ENCODE results near the gene PLEKHM2. TPM values are rescaled to one million over a fixed set of nuclear protein-coding genes. Genes with fewer than 3 reads are reported as not detected.

PLEKHM2 gene
- total RNA-seq, 1 donor from 2014 or later: 80.3 TPM

DNA sequence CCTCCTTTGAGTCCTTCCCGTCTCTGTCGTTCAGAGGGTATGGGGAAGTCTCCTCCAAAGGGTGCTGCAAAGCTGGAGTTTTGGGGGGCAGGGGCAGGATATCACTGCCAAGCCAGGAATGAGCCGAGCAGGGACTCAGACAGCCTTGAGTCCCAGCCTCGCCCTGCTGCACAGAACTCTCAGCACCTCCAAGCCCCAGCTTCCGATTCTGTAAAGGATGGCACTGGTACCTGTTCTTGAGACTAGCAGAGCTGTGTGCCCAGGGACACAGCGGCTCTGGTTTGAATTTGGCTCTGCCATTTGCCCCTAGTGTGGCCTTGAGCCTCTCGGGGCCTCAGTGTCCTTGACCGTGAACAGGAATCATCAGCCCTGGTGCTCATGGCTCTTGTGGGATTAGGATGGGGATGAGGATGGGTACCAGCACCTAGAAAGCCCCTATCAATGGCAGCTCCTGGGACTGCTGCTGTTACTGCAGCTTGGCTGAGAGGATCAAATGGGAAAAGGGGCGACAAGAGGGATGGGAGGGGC, 73.0 kb downstream of the PLEKHM2 start:
- DNase-seq (ENCODE audit: low read depth): no peak

GRCh38 chr1:15757575-15758342, 73.6 kb downstream of the PLEKHM2 start:
- DNase-seq (ENCODE audit: low read depth): peak; percentile 75

DNA sequence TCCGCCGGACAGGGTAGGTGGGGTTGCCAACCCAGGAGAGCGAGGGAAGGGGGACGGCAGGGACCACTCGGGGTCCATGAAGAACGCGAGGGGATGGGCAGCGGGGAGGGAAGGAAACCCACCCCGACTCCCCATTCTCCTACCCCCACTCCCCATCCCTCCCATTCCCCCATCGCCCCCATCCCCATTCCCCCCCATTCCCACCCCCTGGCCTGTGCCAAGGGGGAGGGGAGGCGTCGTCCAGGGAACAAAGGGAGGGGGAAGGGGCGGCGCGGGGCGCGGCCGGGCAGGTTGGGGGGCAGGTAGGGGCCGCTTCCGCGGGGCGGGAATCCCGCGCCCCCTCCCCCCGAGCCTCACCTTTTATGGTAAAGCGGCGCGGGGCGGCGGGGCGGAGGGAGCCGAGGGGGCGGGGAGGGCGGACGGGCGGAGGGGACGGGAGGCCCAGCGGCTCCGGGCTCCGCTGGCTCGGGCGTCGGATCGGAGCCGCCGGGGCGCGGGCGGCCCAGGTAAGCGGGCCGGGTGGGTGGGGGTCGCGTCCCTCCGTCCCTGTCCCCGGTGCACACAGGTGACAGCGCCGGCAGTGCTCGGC, 74.3 kb downstream of the PLEKHM2 start, which contains the start of gene FBLIM1:
TSS of gene FBLIM1 (plus strand) at position 453 of the 589 bp plus-strand sequence. CDS start 6,189 bp downstream, outside the sequence.
- DNase-seq (ENCODE audit: low read depth): no peak

- peak; percentile 84 for DNase-seq (ENCODE audit: low read depth)
Measured at GRCh38 chr1:15758953-15759661, 75.0 kb downstream of the PLEKHM2 start.

DNA sequence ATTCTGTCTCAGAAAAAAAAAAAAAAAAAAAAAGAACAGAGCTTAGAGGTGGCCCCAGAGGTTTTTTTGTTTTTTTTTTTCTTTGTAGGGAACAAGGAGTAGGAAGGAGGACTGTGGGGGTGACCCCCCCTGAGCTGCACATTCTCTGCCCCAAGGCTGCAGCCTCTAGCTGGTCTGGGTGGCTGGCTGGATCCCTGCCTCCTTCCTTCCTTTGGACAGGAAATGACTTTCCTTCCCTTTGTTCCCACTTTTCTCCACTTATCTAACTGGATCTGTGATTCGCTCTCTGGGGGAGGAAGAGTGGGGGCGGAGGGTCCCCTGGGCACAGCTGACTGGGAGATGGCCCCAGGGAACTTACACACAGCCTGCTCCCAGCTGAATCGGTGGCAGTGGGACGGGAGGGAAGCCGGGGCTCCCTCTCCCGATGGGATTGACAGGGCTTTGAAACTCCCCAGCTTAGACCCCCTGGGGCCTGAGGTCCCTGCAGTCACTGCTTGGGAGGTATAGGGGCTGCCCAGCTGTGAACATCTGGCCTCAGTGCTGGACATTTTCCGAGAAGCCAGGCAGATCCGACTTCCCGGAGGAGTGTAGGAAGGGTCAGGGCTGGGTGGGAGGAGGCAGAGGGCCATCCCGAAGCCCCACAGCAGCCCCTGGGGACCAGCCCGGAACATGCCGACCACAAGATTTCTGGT, 76.5 kb downstream of the PLEKHM2 start:
- peak; percentile 36 for DNase-seq (ENCODE audit: low read depth)

- no peak for DNase-seq (ENCODE audit: low read depth)
Measured at GRCh38 chr1:15761366-15762128, 77.4 kb downstream of the PLEKHM2 start.

DNA sequence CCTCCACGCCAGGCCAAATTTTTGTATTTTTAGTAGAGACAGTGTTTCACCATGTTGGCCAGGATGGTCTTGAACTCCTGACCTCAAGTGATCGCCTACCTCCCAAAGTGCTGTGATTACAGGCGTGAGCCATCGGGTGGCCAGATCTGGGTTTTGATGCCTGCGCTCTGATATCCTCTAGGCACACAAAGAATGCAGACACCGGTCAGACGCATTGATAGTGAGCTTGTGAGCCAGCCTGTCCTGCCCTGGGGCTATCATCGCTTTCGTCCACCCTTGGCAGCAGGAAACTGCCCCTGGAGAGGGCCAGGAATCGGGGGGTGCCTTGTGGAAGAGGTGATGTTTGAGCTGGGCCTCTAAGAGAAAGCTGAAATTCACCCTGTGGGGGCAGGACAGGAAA, 78.4 kb downstream of the PLEKHM2 start:
- no peak for DNase-seq (ENCODE audit: low read depth)

- no peak for DNase-seq (ENCODE audit: low read depth)
Measured at GRCh38 chr1:15764269-15764764, 80.2 kb downstream of the PLEKHM2 start.

DNA sequence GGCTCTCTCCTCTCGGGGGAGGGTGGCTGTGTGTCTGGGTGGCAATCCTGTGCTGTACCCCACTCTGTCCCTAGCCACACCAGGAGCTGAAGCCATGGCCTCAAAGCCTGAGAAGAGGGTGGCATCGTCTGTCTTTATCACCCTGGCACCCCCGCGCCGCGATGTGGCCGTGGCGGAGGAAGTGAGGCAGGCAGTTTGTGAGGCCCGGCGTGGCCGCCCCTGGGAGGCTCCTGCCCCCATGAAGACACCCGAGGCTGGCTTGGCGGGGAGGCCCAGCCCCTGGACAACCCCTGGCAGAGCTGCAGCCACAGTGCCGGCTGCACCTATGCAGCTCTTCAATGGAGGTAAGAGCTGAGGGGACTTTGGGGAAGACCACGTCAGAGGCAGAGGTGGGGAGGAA, 80.8 kb downstream of the PLEKHM2 start:
- DNase-seq (ENCODE audit: low read depth): no peak

- DNase-seq (ENCODE audit: low read depth): peak; percentile 64
Measured at GRCh38 chr1:15765495-15766194, 81.5 kb downstream of the PLEKHM2 start.

DNA sequence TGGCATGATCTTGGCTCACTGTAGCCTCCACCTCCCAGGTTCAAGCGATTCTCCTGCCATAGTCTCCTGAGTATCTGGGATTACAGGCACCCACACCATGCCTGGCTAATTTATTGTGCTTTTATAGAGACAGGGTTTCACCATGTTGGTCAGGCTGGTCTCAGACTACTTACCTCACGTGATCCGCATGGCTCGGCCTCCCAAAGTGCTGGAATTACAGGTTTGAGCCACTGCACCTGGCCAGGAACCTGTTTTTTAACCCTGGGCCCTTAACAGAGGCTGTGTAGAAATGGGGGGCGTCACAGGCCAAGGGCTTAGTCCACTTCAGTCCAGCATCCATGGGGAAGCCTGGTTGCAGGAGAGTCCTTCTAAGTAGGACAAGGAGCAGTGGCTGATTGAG, 83.8 kb downstream of the PLEKHM2 start:
- no peak for DNase-seq (ENCODE audit: low read depth)

DNA sequence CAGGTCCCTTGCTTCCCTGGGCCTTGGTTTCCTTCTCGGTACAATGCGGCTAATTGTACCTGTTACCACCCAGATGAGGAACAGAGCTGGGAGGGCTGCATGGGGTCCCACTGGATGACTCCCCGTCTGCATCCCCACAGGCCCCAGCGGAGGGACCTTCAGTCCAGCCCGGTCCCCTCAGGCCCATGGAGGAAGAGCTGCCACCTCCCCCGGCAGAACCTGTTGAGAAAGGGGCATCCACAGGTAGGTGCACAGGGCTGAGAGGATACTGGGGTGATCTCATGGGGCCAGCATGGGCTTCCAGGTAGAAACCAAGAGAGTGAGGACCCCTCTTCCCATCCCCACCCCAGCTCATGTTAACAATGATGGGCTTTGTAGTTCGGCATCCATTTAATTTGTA, 84.3 kb downstream of the PLEKHM2 start:
- DNase-seq (ENCODE audit: low read depth): no peak

DNA sequence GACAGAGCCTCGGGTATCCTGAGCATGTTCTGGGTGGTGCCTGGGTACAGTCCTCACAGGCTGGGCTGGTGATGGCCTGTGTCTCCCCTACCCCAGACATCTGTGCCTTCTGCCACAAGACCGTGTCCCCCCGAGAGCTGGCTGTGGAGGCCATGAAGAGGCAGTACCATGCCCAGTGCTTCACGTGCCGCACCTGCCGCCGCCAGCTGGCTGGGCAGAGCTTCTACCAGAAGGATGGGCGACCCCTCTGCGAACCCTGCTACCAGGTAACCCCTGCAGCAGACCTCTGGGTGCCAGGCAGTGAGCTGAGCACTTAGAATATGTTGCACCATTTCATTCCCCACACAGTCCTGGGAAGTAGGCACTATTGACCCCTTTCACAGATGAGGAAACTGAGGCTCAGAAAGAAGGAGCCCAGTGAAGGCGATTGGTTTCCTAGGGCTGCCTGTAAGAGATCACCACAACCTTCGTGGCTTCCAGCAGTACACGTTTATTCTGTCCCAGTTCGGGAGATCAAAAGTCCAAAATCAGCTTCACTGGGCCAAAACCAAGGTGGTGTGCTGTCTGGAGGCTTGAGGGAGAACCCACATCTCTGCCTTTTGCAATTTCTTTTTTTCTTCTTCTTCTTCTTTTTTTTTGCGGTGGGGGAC, 86.3 kb downstream of the PLEKHM2 start:
- no peak for DNase-seq (ENCODE audit: low read depth)

DNA sequence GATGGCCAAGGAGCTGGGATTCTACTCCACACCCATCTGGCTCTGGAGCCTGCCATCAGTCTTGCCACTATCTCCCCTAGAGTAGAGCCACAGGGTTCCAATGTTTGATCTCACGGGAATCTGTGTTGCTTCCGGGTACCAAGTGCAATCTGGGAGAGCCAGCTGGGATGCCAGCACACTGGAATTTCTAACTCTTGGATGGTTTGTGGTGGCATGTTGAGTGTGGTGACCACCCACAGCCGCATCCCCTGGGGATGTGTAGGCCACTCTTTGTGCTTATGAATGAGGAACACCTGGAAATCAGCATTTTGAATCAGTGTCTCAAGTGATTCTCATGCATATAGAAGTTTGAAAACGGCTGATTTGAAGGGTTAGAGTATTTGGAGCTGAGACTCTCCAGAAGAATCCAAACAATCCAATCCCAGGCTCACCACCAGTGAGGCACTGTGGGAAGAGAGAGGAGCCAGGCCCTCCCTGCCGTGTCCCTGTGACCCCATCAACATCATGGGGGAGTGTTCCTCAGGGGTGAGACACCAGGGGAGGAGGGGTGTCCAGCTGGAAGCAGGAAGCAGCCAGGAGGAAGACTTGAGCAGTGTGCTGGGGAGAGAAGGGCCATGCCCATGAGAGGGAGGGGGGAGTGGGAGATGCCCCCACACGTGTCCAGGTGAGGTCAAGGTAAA, 87.9 kb downstream of the PLEKHM2 start:
- peak; percentile 55 for DNase-seq (ENCODE audit: low read depth)

GRCh38 chr1:15775706-15776105, 91.6 kb downstream of the PLEKHM2 start:
- DNase-seq (ENCODE audit: low read depth): no peak

GRCh38 chr1:15777909-15778707, 94.0 kb downstream of the PLEKHM2 start:
- DNase-seq (ENCODE audit: low read depth): no peak

Data from myocyte (in vitro differentiated cells).